NT2/D1 (cell line): ENCODE measurements around the gene SCLY.
"Not testable (repeated sequence)": the region's sequence is repeated elsewhere in the genome, so short reads cannot be mapped to it uniquely, and the experiment has no call there.

Source experiments
- DNase-seq: peaks from one replicate; pipeline ENCODE4 v3.0.0-alpha.2; 2011; ENCODE audit warnings: low read depth, low spot score
- H3K27me3 ChIP-seq: 2 replicates; pipeline ENCODE4 v1.6.0; 2011; ENCODE audit warnings: mild to moderate bottlenecking; ENCODE audit not compliant: insufficient read length, insufficient read depth
- H3K36me3 ChIP-seq: 2 replicates; pipeline ENCODE4 v1.6.1; 2011; ENCODE audit warnings: mild to moderate bottlenecking, low read length, mixed read lengths; ENCODE audit not compliant: insufficient read depth, insufficient read length
- H3K4me1 ChIP-seq: 2 replicates; pipeline ENCODE4 v1.5.1; 2011; ENCODE audit not compliant: insufficient read depth, insufficient read length
- H3K4me3 ChIP-seq: 2 replicates; pipeline ENCODE4 v1.5.1; 2011; ENCODE audit warnings: low read depth; ENCODE audit not compliant: insufficient read length
- H3K9ac ChIP-seq: 2 replicates; pipeline ENCODE4 v1.6.0; 2011; ENCODE audit warnings: low read depth; ENCODE audit not compliant: insufficient read length
- H3K9me3 ChIP-seq: 2 replicates; pipeline ENCODE4 v1.5.1; 2011; ENCODE audit warnings: mild to moderate bottlenecking, low read length; ENCODE audit not compliant: insufficient read depth
- SUZ12 ChIP-seq: IDR thresholded peaks from 2 replicates; pipeline ENCODE4 v1.6.1; 2011; ENCODE audit not compliant: insufficient read length, insufficient read depth; ENCODE audit errors: extremely low read depth
- YY1 ChIP-seq: IDR thresholded peaks from 2 replicates; pipeline ENCODE4 v1.6.1; 2011; ENCODE audit not compliant: insufficient read length, insufficient read depth
- ZNF274 ChIP-seq: IDR thresholded peaks from 2 replicates; pipeline ENCODE4 v1.6.1; 2011; ENCODE audit warnings: mild to moderate bottlenecking, low read depth, low read length

Gene SCLY

GRCh38 chr2:238066218-238066617, 5.4 kb downstream of the SCLY start:
- no peak for TF ChIP-seq YY1
- no peak for TF ChIP-seq ZNF274
- TF ChIP-seq SUZ12, result no peak
- no peak overlapping the region for H3K4me3 ChIP-seq
- no peaks in the 10 kb centered on the region for H3K9me3 ChIP-seq
- no peak for DNase-seq
- no peak overlapping the region for H3K9ac ChIP-seq
- H3K27me3 ChIP-seq, result no peaks in the 10 kb centered on the region
- H3K4me1 ChIP-seq, result no peaks in the 10 kb centered on the region
- peaks cover 74% of the 10 kb centered on the region for H3K36me3 ChIP-seq

GRCh38 chr2:238066718-238067117, 5.9 kb downstream of the SCLY start:
- not testable (repeated sequence) for DNase-seq, H3K27me3 ChIP-seq, H3K4me3 ChIP-seq, H3K4me1 ChIP-seq, H3K9me3 ChIP-seq, H3K9ac ChIP-seq
- peaks cover 79% of the 10 kb centered on the region for H3K36me3 ChIP-seq

GRCh38 chr2:238067939-238068338, 7.1 kb downstream of the SCLY start:
- H3K9me3 ChIP-seq, result peaks cover 8% of the 10 kb centered on the region; the same call in 1 of the 2 replicates
- no peak overlapping the region for H3K9ac ChIP-seq
- H3K27me3 ChIP-seq, result no peaks in the 10 kb centered on the region
- H3K4me1 ChIP-seq, result no peaks in the 10 kb centered on the region
- DNase-seq, result no peak
- H3K36me3 ChIP-seq, result peaks cover 90% of the 10 kb centered on the region
- no peak overlapping the region for H3K4me3 ChIP-seq
- TF ChIP-seq ZNF274 (no peak), YY1 (no peak), SUZ12 (no peak)

- Histone ChIP-seq H3K36me3 (peaks cover 88% of the 10 kb centered on the region), H3K4me1 (no peaks in the 10 kb centered on the region), H3K9me3 (peaks cover 11% of the 10 kb centered on the region; the same call in 1 of the 2 replicates)
Measured at GRCh38 chr2:238069021-238069709, 8.4 kb downstream of the SCLY start.

DNA sequence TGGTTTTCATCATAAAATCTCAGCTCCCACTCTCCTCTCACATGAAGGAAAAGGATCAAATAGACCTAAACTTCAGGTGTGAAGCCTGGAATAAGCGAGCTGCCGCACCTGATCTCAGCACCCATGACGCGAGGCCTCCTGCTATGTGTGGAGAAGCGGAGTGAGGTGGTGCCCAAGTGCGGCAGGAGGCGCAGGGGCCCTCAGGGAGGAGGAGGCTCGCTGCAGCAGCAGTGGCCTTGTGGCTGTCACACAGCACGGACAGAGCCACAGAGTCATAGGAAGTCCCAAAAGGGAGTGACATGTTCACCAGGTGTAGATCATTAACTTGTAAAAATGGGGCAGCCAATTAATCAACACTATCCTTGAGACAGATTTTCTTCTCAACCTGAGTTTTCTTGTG, 9.1 kb downstream of the SCLY start:
- Histone ChIP-seq H3K9me3 (peaks cover 11% of the 10 kb centered on the region; the same call in 1 of the 2 replicates), H3K27me3 (no peaks in the 10 kb centered on the region), H3K9ac (no peak overlapping the region), H3K36me3 (peaks cover 88% of the 10 kb centered on the region), H3K4me3 (no peak overlapping the region), H3K4me1 (no peaks in the 10 kb centered on the region)
- TF ChIP-seq ZNF274 (no peak), SUZ12 (no peak), YY1 (no peak)
- no peak for DNase-seq

More at GRCh38 chr2:238069021-238069709, 8.4 kb downstream of the SCLY start:
- DNase-seq, result no peak
- TF ChIP-seq ZNF274 (no peak), SUZ12 (no peak), YY1 (no peak)
- H3K27me3 ChIP-seq, result no peaks in the 10 kb centered on the region
- H3K9ac ChIP-seq, result no peak overlapping the region
- H3K4me3 ChIP-seq, result no peak overlapping the region

DNA sequence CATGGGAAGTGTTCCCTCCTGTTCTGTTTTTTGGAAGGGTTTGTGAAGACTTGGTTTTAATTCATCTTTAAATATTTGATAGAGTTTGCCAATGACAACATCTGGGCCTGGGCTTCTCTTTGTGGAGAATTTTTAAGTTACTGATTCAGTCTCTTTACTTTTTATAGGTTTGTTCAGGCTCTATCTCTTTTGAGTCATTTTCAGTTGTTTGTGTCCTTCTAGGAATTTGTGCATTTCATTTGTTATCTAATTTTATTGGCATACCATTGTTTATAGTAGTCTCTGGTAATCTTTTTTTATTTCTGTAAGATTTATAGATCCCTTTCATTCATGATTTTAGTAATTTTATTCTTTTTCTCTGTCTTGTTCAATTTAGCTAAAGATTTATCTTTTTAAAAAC, 14.6 kb downstream of the SCLY start:
- TF ChIP-seq YY1 (no peak), ZNF274 (no peak), SUZ12 (no peak)
- no peaks in the 10 kb centered on the region for H3K4me1 ChIP-seq
- no peaks in the 10 kb centered on the region for H3K27me3 ChIP-seq
- no peak overlapping the region for H3K4me3 ChIP-seq
- H3K9ac ChIP-seq, result no peak overlapping the region
- peaks cover 50% of the 10 kb centered on the region for H3K36me3 ChIP-seq
- peaks cover 11% of the 10 kb centered on the region; the same call in 1 of the 2 replicates for H3K9me3 ChIP-seq
- DNase-seq, result no peak

- no peak for TF ChIP-seq SUZ12
- TF ChIP-seq YY1, result no peak
- no peak for TF ChIP-seq ZNF274
- Histone ChIP-seq H3K9me3 (peaks cover 9% of the 10 kb centered on the region; the same call in 1 of the 2 replicates), H3K4me3 (no peak overlapping the region), H3K9ac (no peak overlapping the region), H3K27me3 (no peaks in the 10 kb centered on the region), H3K4me1 (peaks cover 2% of the 10 kb centered on the region), H3K36me3 (peaks cover 50% of the 10 kb centered on the region)
- no peak for DNase-seq
Measured at GRCh38 chr2:238077292-238077691, 16.5 kb downstream of the SCLY start.

- Histone ChIP-seq H3K4me3 (no peak overlapping the region), H3K27me3 (no peaks in the 10 kb centered on the region), H3K9me3 (no peaks in the 10 kb centered on the region), H3K4me1 (peaks cover 2% of the 10 kb centered on the region), H3K36me3 (peaks cover 52% of the 10 kb centered on the region), H3K9ac (no peak overlapping the region)
- TF ChIP-seq ZNF274, result no peak
- no peak for TF ChIP-seq SUZ12
- no peak for DNase-seq
Measured at GRCh38 chr2:238079874-238080327, 19.1 kb downstream of the SCLY start.
